GM18868 (cell line): ENCODE measurements around the gene FEM1C.
"Not testable (repeated sequence)": the region's sequence is repeated elsewhere in the genome, so short reads cannot be mapped to it uniquely, and the experiment has no call there.

Experiments
- ATAC-seq: cut with Tn5 transposase; IDR thresholded peaks from one replicate; pipeline ENCODE4 v1.9.1; 2021; ENCODE audit warnings: mild to moderate bottlenecking, moderate library complexity; ENCODE audit not compliant: unreplicated experiment

FEM1C gene

GRCh38 chr5:115479166-115479873 lies 65.3 kb downstream of the FEM1C start:
- ATAC-seq = not testable (repeated sequence)

GRCh38 chr5:115478281-115478680 lies 66.3 kb downstream of the FEM1C start:
- ATAC-seq = no peak

GRCh38 chr5:115477581-115477980 lies 67.0 kb downstream of the FEM1C start:
- no peak for ATAC-seq

DNA sequence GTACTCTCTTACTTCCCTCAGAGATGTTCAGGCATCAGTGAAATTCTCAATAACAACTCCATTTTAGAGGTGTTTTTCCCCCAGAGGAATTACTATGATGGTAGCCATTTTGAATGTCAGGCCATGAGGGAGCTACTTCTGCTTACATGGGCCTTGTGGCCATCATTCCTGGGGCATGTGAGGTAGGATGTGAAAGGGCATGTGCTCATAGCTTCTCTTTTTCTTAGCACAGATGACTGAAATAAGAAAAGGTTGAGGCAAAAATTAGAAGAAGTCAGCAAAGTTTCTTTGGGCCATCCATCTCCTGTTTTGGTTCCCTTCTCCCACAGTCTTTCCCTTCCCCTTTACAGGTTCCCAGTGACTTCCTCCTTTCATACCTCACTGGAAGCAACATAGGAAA lies 68.8 kb downstream of the FEM1C start:
- ATAC-seq = no peak

DNA sequence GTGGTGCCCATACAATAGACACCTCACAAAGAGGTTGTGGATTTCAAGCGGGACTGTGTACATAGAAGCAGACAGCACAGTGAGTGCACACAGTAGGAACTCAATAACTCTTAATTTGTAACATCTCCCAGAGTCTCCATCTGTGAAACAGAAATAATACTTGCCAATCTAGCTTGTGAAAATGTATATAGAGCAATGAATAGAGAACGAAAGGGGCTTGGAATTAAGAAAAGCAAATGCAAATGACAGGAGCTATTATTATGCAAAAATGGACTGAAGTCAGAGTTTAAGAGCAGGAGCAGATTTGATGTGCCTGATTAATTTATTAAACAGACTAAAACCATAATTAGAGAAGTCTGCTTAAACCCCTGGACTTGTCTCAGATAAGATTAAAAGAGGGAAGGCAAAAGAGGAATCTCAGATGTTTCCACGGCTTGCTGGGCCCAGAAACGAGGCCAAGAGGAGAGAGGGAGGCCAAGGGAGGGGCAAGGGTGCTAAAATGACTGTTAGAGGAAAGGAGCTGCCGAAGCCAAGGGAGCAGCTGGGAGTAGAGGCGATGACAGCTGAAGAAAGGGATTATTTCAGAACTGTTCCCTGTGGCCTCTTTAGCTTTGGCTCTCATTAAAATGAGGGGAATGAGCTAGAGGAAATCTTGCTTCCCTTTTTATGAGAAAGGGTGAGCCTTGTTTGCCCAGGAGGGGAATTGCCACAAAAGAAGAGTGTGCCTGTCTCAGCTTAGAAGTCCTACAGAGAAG lies 72.1 kb downstream of the FEM1C start:
- no peak for ATAC-seq

DNA sequence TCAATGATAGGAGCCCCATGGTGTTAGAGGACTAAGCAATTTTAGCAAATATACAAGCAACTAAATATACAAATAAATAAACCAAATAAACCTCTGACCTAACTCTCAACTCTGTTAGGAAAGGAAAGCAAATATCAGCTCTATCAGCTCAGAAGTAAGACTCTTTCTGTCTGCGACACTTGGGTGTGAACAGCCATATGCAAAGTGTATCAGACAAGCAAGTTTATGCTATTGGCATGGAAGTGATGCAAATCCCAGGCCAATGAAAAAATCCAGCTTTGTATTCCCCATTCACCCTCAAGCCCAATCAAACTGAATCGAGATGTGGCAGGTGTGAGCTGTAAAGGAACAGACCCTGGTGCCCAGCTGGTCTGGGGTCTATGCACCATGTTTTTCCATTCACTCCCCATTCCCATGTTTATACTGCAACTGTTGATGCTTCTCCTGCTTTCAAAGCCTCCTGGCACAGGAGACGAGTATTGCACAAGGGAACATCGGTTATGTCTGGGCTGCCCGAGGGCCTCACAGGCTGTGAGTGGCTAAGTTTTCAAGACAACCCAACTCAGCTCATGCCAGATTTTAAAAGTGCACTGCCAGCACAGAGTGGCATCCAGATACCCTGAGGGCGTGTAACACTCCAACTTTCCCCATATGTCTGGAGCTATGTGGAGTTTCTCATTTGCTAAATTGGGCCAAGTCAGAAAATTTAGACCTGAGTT lies 73.1 kb downstream of the FEM1C start:
- no peak for ATAC-seq

DNA sequence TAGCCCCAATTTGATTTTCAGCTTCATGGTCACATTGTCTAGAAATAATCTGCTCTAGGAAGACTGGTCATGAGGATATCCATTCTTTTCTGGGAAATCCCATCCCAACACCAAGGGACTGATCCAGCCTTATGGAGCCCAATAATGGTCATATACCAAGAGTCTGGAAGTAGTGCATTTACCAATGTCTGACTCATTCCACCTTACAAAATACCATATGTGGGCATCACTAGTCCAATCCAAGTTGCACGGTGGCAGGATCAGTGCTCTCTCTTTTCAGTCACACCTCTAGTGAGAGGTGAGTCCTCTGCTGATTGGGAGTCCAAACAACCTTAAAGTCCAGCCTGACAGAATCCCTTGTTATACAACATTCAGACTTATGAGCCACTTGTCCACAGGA lies 73.7 kb downstream of the FEM1C start:
- ATAC-seq = no peak
